Activated CD4-positive, alpha-beta T cell treated with anti-CD3 and anti-CD28 coated beads, Interleukin-2, amount 10 ng/mL, durations not matched to agents 24 days and 14 days (primary cell): Measurements from ENCODE around the gene STX8. TPM values are rescaled to one million over a fixed set of nuclear protein-coding genes. Genes with fewer than 3 reads are reported as not detected.

Source experiments
- DNase-seq: peaks from one replicate; pipeline ENCODE4 v3.0.0; 2022
- H3K27ac Mint-ChIP-seq: one replicate; pipeline ENCODE4 v1.8.0; 2022; ENCODE audit warnings: mild to moderate bottlenecking, mixed read lengths
- H3K27me3 Mint-ChIP-seq: one replicate; pipeline ENCODE4 v1.8.0; 2022; ENCODE audit warnings: mixed read lengths
- H3K36me3 Mint-ChIP-seq: one replicate; pipeline ENCODE4 v1.8.0; 2022; ENCODE audit warnings: low read depth, mild to moderate bottlenecking, mixed read lengths
- H3K4me1 Mint-ChIP-seq: one replicate; pipeline ENCODE4 v1.8.0; 2021; ENCODE audit warnings: mixed read lengths
- H3K4me3 Mint-ChIP-seq: one replicate; pipeline ENCODE4 v1.8.0; 2022; ENCODE audit warnings: mild to moderate bottlenecking, moderate library complexity, mixed read lengths
- H3K9me3 Mint-ChIP-seq: one replicate; pipeline ENCODE4 v1.8.0; 2021; ENCODE audit warnings: mixed read lengths
- intact Hi-C: fragments of 100-400 bp; cut with micrococcal nuclease; formaldehyde crosslinking; loops from one replicate; pipeline ENCODE4 v1.15.1; 2023
- total RNA-seq: library from RNA; stranded (reverse); gene quantifications from 2 replicates; pipeline ENCODE4 v1.2.3, GENCODE V29; 2022

The STX8 gene
- total RNA-seq, 1 donor from 2014 or later = 45.9 TPM

- Mint-ChIP-seq H3K4me1 (peaks cover 3% of the 10 kb centered on the region), H3K4me3 (no peak overlapping the region), H3K9me3 (no peaks in the 10 kb centered on the region), H3K27ac (no peak overlapping the region), H3K36me3 (no peaks in the 10 kb centered on the region), H3K27me3 (no peaks in the 10 kb centered on the region)
- intact Hi-C loops = no loop called here
- DNase-seq = no peak
Observed at GRCh38 chr17:9244066-9245052, 331.3 kb downstream of the STX8 start.

GRCh38 chr17:9242983-9243382 lies 332.6 kb downstream of the STX8 start:
- Mint-ChIP-seq H3K9me3 (no peaks in the 10 kb centered on the region), H3K27me3 (no peaks in the 10 kb centered on the region), H3K4me3 (no peak overlapping the region), H3K36me3 (no peaks in the 10 kb centered on the region), H3K4me1 (peaks cover 6% of the 10 kb centered on the region), H3K27ac (no peak overlapping the region)
- intact Hi-C loops = no loop called here
- no peak for DNase-seq

GRCh38 chr17:9242497-9242881 lies 333.1 kb downstream of the STX8 start:
- H3K4me3 Mint-ChIP-seq = no peak overlapping the region
- peaks cover 6% of the 10 kb centered on the region for H3K4me1 Mint-ChIP-seq
- intact Hi-C loops = no loop called here
- H3K27me3 Mint-ChIP-seq = no peaks in the 10 kb centered on the region
- DNase-seq = no peak
- H3K36me3 Mint-ChIP-seq = no peaks in the 10 kb centered on the region
- H3K9me3 Mint-ChIP-seq = no peaks in the 10 kb centered on the region
- H3K27ac Mint-ChIP-seq = no peak overlapping the region

- Mint-ChIP-seq H3K27ac (no peak overlapping the region), H3K4me3 (peak overlapping the region; percentile 11), H3K27me3 (no peaks in the 10 kb centered on the region), H3K36me3 (no peaks in the 10 kb centered on the region), H3K9me3 (no peaks in the 10 kb centered on the region), H3K4me1 (peaks cover 6% of the 10 kb centered on the region)
- intact Hi-C loops = no loop called here
- DNase-seq = no peak
Observed at GRCh38 chr17:9241774-9242496, 333.7 kb downstream of the STX8 start.

- intact Hi-C loops = no loop called here
- DNase-seq = no peak
- Mint-ChIP-seq H3K4me3 (peak overlapping the region; percentile 11), H3K4me1 (peaks cover 6% of the 10 kb centered on the region), H3K27me3 (no peaks in the 10 kb centered on the region), H3K9me3 (no peaks in the 10 kb centered on the region), H3K36me3 (no peaks in the 10 kb centered on the region), H3K27ac (no peak overlapping the region)
Observed at GRCh38 chr17:9241371-9241712, 334.3 kb downstream of the STX8 start.

- Mint-ChIP-seq H3K9me3 (no peaks in the 10 kb centered on the region), H3K27ac (no peak overlapping the region), H3K36me3 (no peaks in the 10 kb centered on the region), H3K27me3 (no peaks in the 10 kb centered on the region), H3K4me1 (peaks cover 6% of the 10 kb centered on the region), H3K4me3 (no peak overlapping the region)
- intact Hi-C loops = no loop called here
- no peak for DNase-seq
Observed at GRCh38 chr17:9240659-9241370, 334.8 kb downstream of the STX8 start.

- Mint-ChIP-seq H3K36me3 (no peaks in the 10 kb centered on the region), H3K4me3 (peak overlapping the region; percentile 84), H3K27ac (peak overlapping the region; percentile 70), H3K9me3 (no peaks in the 10 kb centered on the region), H3K4me1 (peaks cover 8% of the 10 kb centered on the region), H3K27me3 (no peaks in the 10 kb centered on the region)
- intact Hi-C loops = loop anchor here (5.0 to 10.0 kb wide), 2 partner anchors 32 to 55 kb away; no protein-coding TSS in a partner anchor
- peak; percentile 90 for DNase-seq
Observed at GRCh38 chr17:9239793-9240658, 335.6 kb downstream of the STX8 start.

GRCh38 chr17:9239246-9239792 lies 336.3 kb downstream of the STX8 start:
- no peak for DNase-seq
- intact Hi-C loops = loop anchor here (5.0 to 10.0 kb wide), 2 partner anchors 33 to 55 kb away; no protein-coding TSS in a partner anchor
- H3K36me3 Mint-ChIP-seq = no peaks in the 10 kb centered on the region
- H3K4me3 Mint-ChIP-seq = peak overlapping the region; percentile 84
- peak overlapping the region; percentile 70 for H3K27ac Mint-ChIP-seq
- H3K9me3 Mint-ChIP-seq = no peaks in the 10 kb centered on the region
- H3K27me3 Mint-ChIP-seq = no peaks in the 10 kb centered on the region
- peaks cover 8% of the 10 kb centered on the region for H3K4me1 Mint-ChIP-seq

- Mint-ChIP-seq H3K27me3 (no peaks in the 10 kb centered on the region), H3K36me3 (no peaks in the 10 kb centered on the region), H3K9me3 (no peaks in the 10 kb centered on the region), H3K4me1 (peaks cover 8% of the 10 kb centered on the region), H3K27ac (no peak overlapping the region), H3K4me3 (peak overlapping the region; percentile 84)
- no peak for DNase-seq
- intact Hi-C loops = loop anchor here (5.0 to 10.0 kb wide), 2 partner anchors 34 to 56 kb away; no protein-coding TSS in a partner anchor
Observed at GRCh38 chr17:9238340-9239245, 337.0 kb downstream of the STX8 start.

- no peak for DNase-seq
- Mint-ChIP-seq H3K4me3 (no peak overlapping the region), H3K36me3 (no peaks in the 10 kb centered on the region), H3K27ac (no peak overlapping the region), H3K9me3 (no peaks in the 10 kb centered on the region), H3K27me3 (no peaks in the 10 kb centered on the region), H3K4me1 (peaks cover 8% of the 10 kb centered on the region)
- intact Hi-C loops = loop anchor here (5.0 to 10.0 kb wide), 2 partner anchors 35 to 57 kb away; no protein-coding TSS in a partner anchor
Observed at GRCh38 chr17:9237661-9238301, 337.8 kb downstream of the STX8 start.

GRCh38 chr17:9237053-9237410 lies 338.6 kb downstream of the STX8 start:
- Mint-ChIP-seq H3K27ac (no peak overlapping the region), H3K9me3 (no peaks in the 10 kb centered on the region), H3K27me3 (no peaks in the 10 kb centered on the region), H3K4me1 (peaks cover 8% of the 10 kb centered on the region), H3K36me3 (no peaks in the 10 kb centered on the region), H3K4me3 (no peak overlapping the region)
- intact Hi-C loops = loop anchor here (5.0 to 10.0 kb wide), 2 partner anchors 35 to 58 kb away; no protein-coding TSS in a partner anchor
- DNase-seq = no peak
